Transverse colon (tissue), 4 donors: ENCODE measurements around the gene HOXA4.

Experiments used
- EP300 ChIP-seq: sonication (generic); formaldehyde crosslinking; IDR thresholded peaks from one replicate; pipeline ENCODE4 v1.6.1; 2017; ENCODE audit warnings: antibody characterized with exemption, low read depth
- POLR2A ChIP-seq: fragments of 450-650 bp; IDR thresholded peaks from one replicate; pipeline ENCODE4 v1.6.1; 2016; ENCODE audit warnings: antibody characterized with exemption, mild to moderate bottlenecking, moderate library complexity
- POLR2AphosphoS5 ChIP-seq, 3 donors: sonication (generic); formaldehyde crosslinking; IDR thresholded peaks; one replicate each; pipeline ENCODE4 v1.6.1; 2016; ENCODE audit warnings: antibody characterized with exemption in 3 of 3
- TF ChIP-seq, protein P1 (sequence below), 5 experiments: fragments of 200-600 bp in 3 of 5; fragments of 450-650 bp in 2 of 5; sonication (generic) in 3 of 5; IDR thresholded peaks; 1 replicate in 2 of 5; 2 replicates in 3 of 5; pipeline ENCODE4 v1.5.1; 2016 to 2017; ENCODE audit warnings: antibody characterized with exemption in 5 of 5, inconsistent platforms in 3 of 5, mild to moderate bottlenecking in 2 of 5, moderate library complexity in 1 of 5

DNA sequence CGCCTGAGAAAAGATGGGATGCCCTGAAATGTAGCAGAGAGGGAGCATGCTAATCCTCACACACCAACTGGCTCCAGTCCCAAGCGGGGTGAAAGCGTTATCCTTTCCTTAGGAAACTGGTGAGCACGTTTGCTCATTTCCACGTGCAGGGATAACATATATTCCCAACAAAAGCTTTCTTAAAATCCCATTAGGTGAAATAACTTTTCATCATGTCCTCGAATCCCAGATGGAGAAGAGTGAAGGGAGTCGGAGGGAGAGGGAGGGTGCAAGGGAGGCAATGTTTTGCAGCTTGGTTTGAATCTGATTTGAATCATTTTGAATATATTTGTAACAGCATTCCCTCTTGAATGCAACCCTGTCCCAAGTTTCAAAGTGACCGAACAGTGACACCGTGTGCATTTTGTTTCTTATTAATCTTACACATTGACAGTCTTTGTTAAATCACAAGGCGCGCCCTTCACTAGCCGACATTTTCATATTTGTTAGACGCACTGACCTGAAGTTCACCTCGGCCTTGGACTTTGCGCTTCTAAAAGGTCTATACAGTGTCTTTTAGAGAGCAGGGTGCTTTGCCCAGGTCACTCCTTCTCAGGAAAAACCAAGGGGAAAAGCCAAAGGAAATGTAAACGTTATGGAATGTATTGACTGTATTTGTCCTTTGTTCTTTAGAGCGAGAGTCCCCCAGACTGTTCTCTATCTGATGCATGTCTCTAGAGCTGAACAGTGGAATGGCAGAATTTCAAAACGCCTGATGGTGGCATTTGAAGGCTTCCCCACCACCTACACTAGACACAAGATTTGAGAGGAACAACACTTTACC is 3.1 kb upstream of the HOXA4 start:
- TF ChIP-seq POLR2AphosphoS5 (IDR thresholded peaks at IDR 0.05) (no peak), POLR2A (no peak), EP300 (no peak)
- TF ChIP-seq, protein P1, sequence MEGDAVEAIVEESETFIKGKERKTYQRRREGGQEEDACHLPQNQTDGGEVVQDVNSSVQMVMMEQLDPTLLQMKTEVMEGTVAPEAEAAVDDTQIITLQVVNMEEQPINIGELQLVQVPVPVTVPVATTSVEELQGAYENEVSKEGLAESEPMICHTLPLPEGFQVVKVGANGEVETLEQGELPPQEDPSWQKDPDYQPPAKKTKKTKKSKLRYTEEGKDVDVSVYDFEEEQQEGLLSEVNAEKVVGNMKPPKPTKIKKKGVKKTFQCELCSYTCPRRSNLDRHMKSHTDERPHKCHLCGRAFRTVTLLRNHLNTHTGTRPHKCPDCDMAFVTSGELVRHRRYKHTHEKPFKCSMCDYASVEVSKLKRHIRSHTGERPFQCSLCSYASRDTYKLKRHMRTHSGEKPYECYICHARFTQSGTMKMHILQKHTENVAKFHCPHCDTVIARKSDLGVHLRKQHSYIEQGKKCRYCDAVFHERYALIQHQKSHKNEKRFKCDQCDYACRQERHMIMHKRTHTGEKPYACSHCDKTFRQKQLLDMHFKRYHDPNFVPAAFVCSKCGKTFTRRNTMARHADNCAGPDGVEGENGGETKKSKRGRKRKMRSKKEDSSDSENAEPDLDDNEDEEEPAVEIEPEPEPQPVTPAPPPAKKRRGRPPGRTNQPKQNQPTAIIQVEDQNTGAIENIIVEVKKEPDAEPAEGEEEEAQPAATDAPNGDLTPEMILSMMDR (IDR thresholded peaks at IDR 0.05), result no peak
